Small intestine (tissue), 7 donors: ENCODE measurements around the gene RGS8. TPM values are rescaled to one million over a fixed set of nuclear protein-coding genes. Genes with fewer than 3 reads are reported as not detected.

Experiments
- DNase-seq, 2 donors: peaks; one replicate each; pipeline versions ENCODE4 v3.0.0 to v3.0.0-alpha.2; 2013
- FAIRE-seq: peaks from 2 replicates; lab custom pipeline; 2012; peaks lifted over from hg19 to GRCh38; lab: Jason Lieb, UNC
- H3K27ac ChIP-seq, 3 donors: one replicate each; pipeline ENCODE4 v1.5.1; 2013; ENCODE audit warnings: low read length in 2 of 3, mild to moderate bottlenecking in 2 of 3, control low read depth in 1 of 3, inconsistent platforms in 1 of 3, low read depth in 1 of 3, moderate library complexity in 1 of 3
- H3K27me3 ChIP-seq, 3 donors: one replicate each; pipeline ENCODE4 v1.6.1; 2013; ENCODE audit warnings: low read length in 3 of 3, inconsistent platforms in 1 of 3; ENCODE audit not compliant: control insufficient read depth in 3 of 3, insufficient read depth in 3 of 3
- H3K36me3 ChIP-seq, 3 donors: one replicate each; pipeline ENCODE4 v1.6.1; 2013; ENCODE audit warnings: low read length in 3 of 3, inconsistent platforms in 1 of 3, low read depth in 1 of 3, mild to moderate bottlenecking in 1 of 3, moderate library complexity in 1 of 3; ENCODE audit not compliant: control insufficient read depth in 3 of 3, insufficient read depth in 2 of 3
- H3K4me1 ChIP-seq, 3 donors: one replicate each; pipeline ENCODE4 v1.6.1; 2013; ENCODE audit warnings: low read length in 2 of 3, inconsistent platforms in 1 of 3, low read depth in 1 of 3, mild to moderate bottlenecking in 1 of 3, moderate library complexity in 1 of 3; ENCODE audit not compliant: control insufficient read depth in 3 of 3, insufficient read depth in 2 of 3
- H3K4me3 ChIP-seq, 3 donors: one replicate each; pipeline ENCODE4 v1.5.1; 2013; ENCODE audit warnings: low read length in 3 of 3, control low read depth in 1 of 3, inconsistent platforms in 1 of 3, low read depth in 1 of 3, mild to moderate bottlenecking in 1 of 3, moderate library complexity in 1 of 3
- H3K9me3 ChIP-seq, 2 donors: one replicate each; pipeline ENCODE4 v1.6.1; 2013; ENCODE audit warnings: low read depth in 1 of 2, low read length in 1 of 2; ENCODE audit not compliant: control insufficient read depth in 2 of 2, insufficient read depth in 1 of 2
- WGBS, 3 donors: extraction: QIAGEN DNeasy Blood & Tissue Kit; methylation state at CpG; one replicate each; pipeline ENCODE4 v1.1.7; 2013; 5-methylcytosine and 5-hydroxymethylcytosine counted together
- polyA plus RNA-seq, 4 donors: library from polyadenylated mRNA; stranded (reverse) in 3 of 4; unstranded in 1 of 4; fragments of 200-250 nt in 3 of 4; fragments of 120-200 nt in 1 of 4; gene quantifications; one replicate each; pipeline versions ENCODE4 v1.2.1 to v1.2.3, GENCODE V29; 2013
- donor health status: healthy with polysubstance abuse.
- donor health status: control.
- donor health status: control.
- donor health status: Bipolar disorder and iron deficiency.
- donor health status: healthy.

Gene RGS8
- polyA plus RNA-seq, 4 donors, result 0.01 TPM; not detected in 2

- Histone ChIP-seq H3K36me3 (no peaks in the 10 kb centered on the region), H3K4me3 (no peak overlapping the region)
Observed at GRCh38 chr1:182682406-182682805, 2.0 kb downstream of the RGS8 start.

GRCh38 chr1:182681568-182681912 is 2.8 kb downstream of the RGS8 start:
- Histone ChIP-seq H3K4me3 (no peak overlapping the region), H3K27ac (no peak overlapping the region), H3K36me3 (no peaks in the 10 kb centered on the region), H3K9me3 (no peaks in the 10 kb centered on the region), H3K4me1 (peaks cover 0 to 5% (median 0%) of the 10 kb centered on the region in 3 donors), H3K27me3 (peaks cover 0 to 7% (median 0%) of the 10 kb centered on the region in 3 donors)
- 83 to 94% (median 94%) methylated on average over 8 of the region's 8 CpGs for WGBS, 3 donors
- DNase-seq (no peak), FAIRE-seq (no peak)

More at GRCh38 chr1:182682406-182682805, 2.0 kb downstream of the RGS8 start:
- H3K4me1 ChIP-seq, result peaks cover 0 to 5% (median 0%) of the 10 kb centered on the region in 3 donors
- H3K27me3 ChIP-seq, result peaks cover 0 to 7% (median 0%) of the 10 kb centered on the region in 3 donors
- no peak for FAIRE-seq
- 13 to 47% (median 14%) methylated on average over 1 of the region's 1 CpG for WGBS, 3 donors
- no peaks in the 10 kb centered on the region for H3K9me3 ChIP-seq
- DNase-seq, result no peak
- H3K27ac ChIP-seq, result no peak overlapping the region

GRCh38 chr1:182680901-182681567 is 3.4 kb downstream of the RGS8 start:
- Histone ChIP-seq H3K27ac (no peak overlapping the region), H3K36me3 (no peaks in the 10 kb centered on the region), H3K4me1 (peaks cover 0 to 3% (median 0%) of the 10 kb centered on the region in 3 donors), H3K27me3 (peaks cover 0 to 7% (median 0%) of the 10 kb centered on the region in 3 donors), H3K9me3 (no peaks in the 10 kb centered on the region), H3K4me3 (no peak overlapping the region)
- DNase-seq, result peak; percentile 41 to 52
- no peak for FAIRE-seq
- WGBS, 3 donors, result 68 to 78% (median 70%) methylated on average over 4 of the region's 4 CpGs

- 85 to 91% (median 89%) methylated on average over 4 of the region's 4 CpGs for WGBS, 3 donors
- H3K27me3 ChIP-seq, result peaks cover 0 to 7% (median 0%) of the 10 kb centered on the region in 3 donors
- no peak for DNase-seq
- no peak overlapping the region for H3K4me3 ChIP-seq
- no peak overlapping the region for H3K27ac ChIP-seq
- peaks cover 0 to 3% (median 0%) of the 10 kb centered on the region in 3 donors for H3K4me1 ChIP-seq
- H3K36me3 ChIP-seq, result no peaks in the 10 kb centered on the region
- no peaks in the 10 kb centered on the region for H3K9me3 ChIP-seq
- FAIRE-seq, result no peak
Observed at GRCh38 chr1:182680408-182680807, 4.0 kb downstream of the RGS8 start.

- H3K9me3 ChIP-seq, result no peaks in the 10 kb centered on the region
- FAIRE-seq, result no peak
- no peak for DNase-seq
- no peak overlapping the region for H3K27ac ChIP-seq
- H3K4me3 ChIP-seq, result no peak overlapping the region
- WGBS, 3 donors, result 74 to 89% (median 83%) methylated on average over 8 of the region's 8 CpGs
- H3K36me3 ChIP-seq, result no peaks in the 10 kb centered on the region
- H3K27me3 ChIP-seq, result peaks cover 0 to 2% (median 0%) of the 10 kb centered on the region in 3 donors
- peaks cover 0 to 3% (median 0%) of the 10 kb centered on the region in 3 donors for H3K4me1 ChIP-seq
Observed at GRCh38 chr1:182679684-182680083, 4.7 kb downstream of the RGS8 start.

GRCh38 chr1:182677397-182678098 is 6.8 kb downstream of the RGS8 start:
- no peak overlapping the region for H3K4me3 ChIP-seq
- no peaks in the 10 kb centered on the region for H3K27me3 ChIP-seq
- DNase-seq, result no peak
- H3K36me3 ChIP-seq, result no peaks in the 10 kb centered on the region
- peaks cover 0 to 3% (median 0%) of the 10 kb centered on the region in 3 donors for H3K4me1 ChIP-seq
- FAIRE-seq, result no peak
- no peaks in the 10 kb centered on the region for H3K9me3 ChIP-seq
- 70 to 72% (median 72%) methylated on average over 5 of the region's 5 CpGs for WGBS, 3 donors
- H3K27ac ChIP-seq, result no peak overlapping the region

- Histone ChIP-seq H3K9me3 (no peaks in the 10 kb centered on the region), H3K27ac (no peak overlapping the region), H3K4me1 (peaks cover 0 to 3% (median 0%) of the 10 kb centered on the region in 3 donors), H3K27me3 (peaks cover 0 to 10% (median 0%) of the 10 kb centered on the region in 3 donors), H3K4me3 (no peak overlapping the region), H3K36me3 (no peaks in the 10 kb centered on the region)
- WGBS, 3 donors, result 62 to 91% (median 80%) methylated on average over 4 of the region's 4 CpGs
- FAIRE-seq, result no peak
- DNase-seq, result no peak
Observed at GRCh38 chr1:182676274-182676673, 8.1 kb downstream of the RGS8 start.

- FAIRE-seq (no peak), DNase-seq (no peak)
- H3K27me3 ChIP-seq, result peaks cover 0 to 14% (median 0%) of the 10 kb centered on the region in 3 donors
- H3K36me3 ChIP-seq, result no peaks in the 10 kb centered on the region
- 62 to 84% (median 83%) methylated on average over 8 of the region's 8 CpGs for WGBS, 3 donors
- no peaks in the 10 kb centered on the region for H3K9me3 ChIP-seq
- H3K27ac ChIP-seq, result no peak overlapping the region
- H3K4me3 ChIP-seq, result no peak overlapping the region
- H3K4me1 ChIP-seq, result no peaks in the 10 kb centered on the region
Observed at GRCh38 chr1:182674346-182675246, 9.8 kb downstream of the RGS8 start.
